Adrenal gland (tissue), 12 donors: ENCODE results near the gene RPTOR. TPM values are rescaled to one million over a fixed set of nuclear protein-coding genes. Genes with fewer than 3 reads are reported as not detected.

ENCODE experiments used
- DNase-seq, 7 donors: peaks; one replicate each; pipeline ENCODE4 v3.0.0-alpha.2; 2019 to 2020
- H3K27ac ChIP-seq, 5 donors: fragments of 200-600 bp; sonication (generic) in 4 of 5; 1 replicate in 3 of 5; 2 replicates in 2 of 5; pipeline versions ENCODE4 v1.5.1 to v1.8.0; 2016 to 2020; ENCODE audit warnings: mild to moderate bottlenecking in 1 of 5
- H3K27me3 ChIP-seq: fragments of 200-600 bp; 2 replicates; pipeline ENCODE4 v1.8.0; 2021
- H3K36me3 ChIP-seq, 2 donors: fragments of 200-600 bp; replicated peaks in 1 of 2; 1 replicate in 1 of 2; 2 replicates in 1 of 2; pipeline versions ENCODE4 v1.5.1 to v1.8.0; 2018 to 2022
- H3K4me1 ChIP-seq, 2 donors: fragments of 200-600 bp; replicated peaks in 1 of 2; 1 replicate in 1 of 2; 2 replicates in 1 of 2; pipeline versions ENCODE4 v1.5.1 to v1.8.0; 2018 to 2021
- H3K4me3 ChIP-seq, 4 donors: fragments of 200-600 bp; sonication (generic) in 3 of 4; one replicate each; pipeline ENCODE4 v1.5.1; 2016 to 2018
- H3K9me3 ChIP-seq, 3 donors: fragments of 200-600 bp; sonication (generic) in 1 of 3; replicated peaks in 1 of 3; 1 replicate in 2 of 3; 2 replicates in 1 of 3; pipeline versions ENCODE4 v1.5.1 to v1.8.0; 2016 to 2021
- POLR2A ChIP-seq, 2 donors: fragments of 450-650 bp; IDR thresholded peaks; one replicate each; pipeline ENCODE4 v1.6.1; 2017; ENCODE audit warnings: antibody characterized with exemption in 2 of 2, mild to moderate bottlenecking in 2 of 2, moderate library complexity in 1 of 2
- WGBS, 4 donors: extraction: QIAGEN DNeasy Blood & Tissue Kit in 2 of 4; methylation state at CpG; one replicate each; pipeline versions ENCODE4 v1.1.5 to v1.1.7; 2013 to 2017; 5-methylcytosine and 5-hydroxymethylcytosine counted together
- intact Hi-C, 2 donors: fragments of 100-400 bp; cut with DNase I; formaldehyde crosslinking; loops; one replicate each; pipeline versions ENCODE4 v1.14.1 to v1.15.0; 2022 to 2023
- polyA plus RNA-seq, 3 donors: library from polyadenylated mRNA; stranded (reverse); fragments of 200-250 nt in 2 of 3; fragments of 350-450 nt in 1 of 3; fragmentation: Illumina TruSeq in 1 of 3; extraction: RNeasy Lipid Tissue Mini Kit (QIAGEN cat#74804) in 1 of 3; gene quantifications; one replicate each; pipeline ENCODE4 v1.2.3, GENCODE V29; 2013 to 2014
- total RNA-seq, 9 donors: library from RNA; depleted of rRNA in 4 of 9; stranded (reverse); fragments of >200 nt in 4 of 9; fragments of 120-200 nt in 1 of 9; fragmentation: NEBNext Ultra II Directional in 1 of 9; extraction: Animal tissue kit (Norgen Biotek cat#: 25700) in 1 of 9; gene quantifications; one replicate each; pipeline versions ENCODE4 v1.1.0 to v1.2.4, GENCODE V29; 2013 to 2023
- TF ChIP-seq, protein P1 (sequence below), 6 experiments: fragments of 450-650 bp in 4 of 6; fragments of 200-600 bp in 2 of 6; sonication (generic) in 1 of 6; IDR thresholded peaks; 1 replicate in 5 of 6; 2 replicates in 1 of 6; pipeline versions ENCODE4 v1.5.1 to v1.8.0; 2016 to 2021; ENCODE audit warnings: antibody characterized with exemption in 6 of 6, mild to moderate bottlenecking in 2 of 6, moderate library complexity in 1 of 6
- donor health status: healthy with polysubstance abuse.
- donor health status: Bipolar disorder and iron deficiency.
- donor health status: DM: yes; HTN: yes; CAD: no.
- donor health status: DM: no; HTN: no; CAD: no.
- donor health status: DM: no; HTN: no; CAD: no.
- donor health status: DM: yes; HTN: yes; CAD: no.

Gene RPTOR
- total and polyA plus RNA-seq, 12 donors: 9.7 to 53.3 (median 29.7) TPM

DNA sequence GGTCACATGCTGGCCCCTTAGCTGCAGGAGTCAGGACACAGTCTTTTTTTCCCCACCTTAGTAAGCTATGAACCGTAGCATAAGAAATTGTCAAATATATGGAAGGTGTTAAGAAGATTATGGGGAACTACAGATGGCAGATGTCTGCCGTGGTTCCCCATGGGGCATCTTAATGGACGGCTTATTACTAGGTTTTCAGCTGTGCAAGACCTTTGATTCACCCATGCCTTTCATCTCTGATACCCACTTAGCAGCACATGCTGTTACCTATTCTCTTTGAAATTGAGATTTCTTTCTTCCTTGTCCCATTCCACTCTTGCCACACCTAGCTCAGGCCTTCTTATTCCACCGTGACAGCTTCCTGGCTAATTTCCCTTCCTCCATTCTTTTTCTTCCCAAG, 70.7 kb downstream of the RPTOR start:
- DNase-seq: no peak
- intact Hi-C loops: no loop called here

GRCh38 chr17:80616705-80617104, 72.1 kb downstream of the RPTOR start:
- Histone ChIP-seq H3K27me3 (no peaks in the 10 kb centered on the region), H3K36me3 (no peaks in the 10 kb centered on the region), H3K9me3 (no peaks in the 10 kb centered on the region), H3K4me1 (no peaks in the 10 kb centered on the region), H3K27ac (no peak overlapping the region), H3K4me3 (no peak overlapping the region)
- 88 to 97% (median 95%) methylated on average over 6 of the region's 6 CpGs for WGBS, 4 donors
- no peak for DNase-seq
- TF ChIP-seq POLR2A (IDR thresholded peaks at IDR 0.05): no peak
- TF ChIP-seq, protein P1, sequence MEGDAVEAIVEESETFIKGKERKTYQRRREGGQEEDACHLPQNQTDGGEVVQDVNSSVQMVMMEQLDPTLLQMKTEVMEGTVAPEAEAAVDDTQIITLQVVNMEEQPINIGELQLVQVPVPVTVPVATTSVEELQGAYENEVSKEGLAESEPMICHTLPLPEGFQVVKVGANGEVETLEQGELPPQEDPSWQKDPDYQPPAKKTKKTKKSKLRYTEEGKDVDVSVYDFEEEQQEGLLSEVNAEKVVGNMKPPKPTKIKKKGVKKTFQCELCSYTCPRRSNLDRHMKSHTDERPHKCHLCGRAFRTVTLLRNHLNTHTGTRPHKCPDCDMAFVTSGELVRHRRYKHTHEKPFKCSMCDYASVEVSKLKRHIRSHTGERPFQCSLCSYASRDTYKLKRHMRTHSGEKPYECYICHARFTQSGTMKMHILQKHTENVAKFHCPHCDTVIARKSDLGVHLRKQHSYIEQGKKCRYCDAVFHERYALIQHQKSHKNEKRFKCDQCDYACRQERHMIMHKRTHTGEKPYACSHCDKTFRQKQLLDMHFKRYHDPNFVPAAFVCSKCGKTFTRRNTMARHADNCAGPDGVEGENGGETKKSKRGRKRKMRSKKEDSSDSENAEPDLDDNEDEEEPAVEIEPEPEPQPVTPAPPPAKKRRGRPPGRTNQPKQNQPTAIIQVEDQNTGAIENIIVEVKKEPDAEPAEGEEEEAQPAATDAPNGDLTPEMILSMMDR (IDR thresholded peaks at IDR 0.05): no peak
- intact Hi-C loops: no loop called here

More for the DNA sequence above, 70.7 kb downstream of the RPTOR start:
- H3K4me3 ChIP-seq: no peak overlapping the region
- no peaks in the 10 kb centered on the region for H3K27me3 ChIP-seq
- H3K27ac ChIP-seq: no peak overlapping the region
- H3K4me1 ChIP-seq: no peaks in the 10 kb centered on the region
- H3K36me3 ChIP-seq: no peaks in the 10 kb centered on the region
- H3K9me3 ChIP-seq: no peaks in the 10 kb centered on the region
- TF ChIP-seq, protein P1 (IDR thresholded peaks at IDR 0.05): no peak
- TF ChIP-seq POLR2A (IDR thresholded peaks at IDR 0.05): no peak
- 88 to 95% (median 93%) methylated on average over 4 of the region's 4 CpGs for WGBS, 4 donors

- WGBS, 4 donors: 88 to 94% (median 93%) methylated on average over 9 of the region's 9 CpGs
- Histone ChIP-seq H3K4me3 (no peak overlapping the region), H3K9me3 (no peaks in the 10 kb centered on the region), H3K27ac (no peak overlapping the region), H3K27me3 (no peaks in the 10 kb centered on the region), H3K4me1 (no peaks in the 10 kb centered on the region), H3K36me3 (no peaks in the 10 kb centered on the region)
- intact Hi-C loops: no loop called here
- TF ChIP-seq, protein P1 (IDR thresholded peaks at IDR 0.05): no peak
- no peak for TF ChIP-seq POLR2A (IDR thresholded peaks at IDR 0.05)
- DNase-seq: no peak
Measured at GRCh38 chr17:80618304-80618703, 73.7 kb downstream of the RPTOR start.

DNA sequence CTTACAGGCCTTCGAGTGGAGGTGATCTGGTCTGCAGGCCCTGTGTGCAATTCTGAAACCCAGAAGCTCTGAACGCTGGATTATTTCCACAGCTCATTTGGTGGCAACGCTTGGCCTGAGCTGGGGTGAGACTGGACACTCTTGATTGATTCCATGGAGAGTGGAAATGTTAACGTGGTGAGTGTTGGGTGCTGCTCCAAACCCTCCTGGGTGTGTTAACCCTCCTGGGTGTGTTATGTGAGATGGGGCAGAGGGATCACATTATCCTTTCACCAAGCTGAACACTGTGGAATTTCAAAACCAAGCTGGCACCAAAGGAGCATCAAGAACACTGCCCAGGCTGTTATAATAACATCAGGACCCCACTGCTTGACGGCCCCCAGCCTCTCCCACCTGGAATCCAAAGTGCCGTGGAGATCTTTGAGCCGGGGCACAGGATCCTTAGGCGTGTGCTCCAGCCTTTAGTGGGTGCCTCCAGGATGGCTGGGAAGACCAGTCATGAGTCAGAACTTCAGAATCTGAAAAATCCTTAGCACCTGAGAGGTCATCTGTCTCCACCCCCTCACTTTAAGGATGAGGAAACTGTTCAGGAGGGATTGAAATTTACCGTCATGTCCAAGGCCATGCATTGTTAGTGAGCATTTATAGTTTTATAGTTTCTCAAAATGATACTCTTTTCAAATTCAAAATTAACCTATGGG, 75.0 kb downstream of the RPTOR start:
- no peaks in the 10 kb centered on the region for H3K9me3 ChIP-seq
- no peak overlapping the region for H3K27ac ChIP-seq
- no peaks in the 10 kb centered on the region for H3K4me1 ChIP-seq
- no peaks in the 10 kb centered on the region for H3K36me3 ChIP-seq
- TF ChIP-seq, protein P1 (IDR thresholded peaks at IDR 0.05): no peak
- no peak for TF ChIP-seq POLR2A (IDR thresholded peaks at IDR 0.05)
- H3K27me3 ChIP-seq: no peaks in the 10 kb centered on the region
- H3K4me3 ChIP-seq: no peak overlapping the region
- intact Hi-C loops: no loop called here
- no peak for DNase-seq
- WGBS, 4 donors: 68 to 89% (median 87%) methylated on average over 5 to 9 of the region's 9 CpGs
